ENCODE data around the gene SLC22A2.

SLC22A2 gene

GRCh38 chr6:160221423-160221822 lies 37.2 kb downstream of the SLC22A2 start:
- no peak for TF ChIP-seq REST (IDR thresholded peaks at IDR 0.05; ENCODE audit: insufficient read depth in 1 of 2, low read depth in 2 of 2, low read length in 2 of 2)
- TF ChIP-seq FOXP2 (optimal IDR thresholded peaks at IDR 0.05; ENCODE audit: borderline replicate concordance, extremely low read depth, extremely low read length, insufficient read depth), result no peak
- no peak for TF ChIP-seq SIN3A (IDR thresholded peaks at IDR 0.05; ENCODE audit: borderline replicate concordance, insufficient read depth, low read length)
- TF ChIP-seq TAF1 (IDR thresholded peaks at IDR 0.05; ENCODE audit: borderline replicate concordance, insufficient read depth, low read length), result no peak
- TF ChIP-seq POLR2AphosphoS5 (IDR thresholded peaks at IDR 0.05; ENCODE audit: low read depth, low read length), result no peak

GRCh38 chr6:160218810-160219209 lies 39.8 kb downstream of the SLC22A2 start:
- no peak for TF ChIP-seq SIN3A (IDR thresholded peaks at IDR 0.05; ENCODE audit: borderline replicate concordance, insufficient read depth, low read length)
- TF ChIP-seq POLR2AphosphoS5 (IDR thresholded peaks at IDR 0.05; ENCODE audit: low read depth, low read length), result no peak
- TF ChIP-seq TAF1 (IDR thresholded peaks at IDR 0.05; ENCODE audit: borderline replicate concordance, insufficient read depth, low read length), result no peak
- TF ChIP-seq FOXP2 (optimal IDR thresholded peaks at IDR 0.05; ENCODE audit: borderline replicate concordance, extremely low read depth, extremely low read length, insufficient read depth), result no peak
- no peak for TF ChIP-seq REST (IDR thresholded peaks at IDR 0.05; ENCODE audit: insufficient read depth in 1 of 2, low read depth in 2 of 2, low read length in 2 of 2)

- TF ChIP-seq SIN3A (IDR thresholded peaks at IDR 0.05; ENCODE audit: borderline replicate concordance, insufficient read depth, low read length), result no peak
- TF ChIP-seq FOXP2 (optimal IDR thresholded peaks at IDR 0.05; ENCODE audit: borderline replicate concordance, extremely low read depth, extremely low read length, insufficient read depth), result no peak
- TF ChIP-seq POLR2AphosphoS5 (IDR thresholded peaks at IDR 0.05; ENCODE audit: low read depth, low read length), result no peak
- TF ChIP-seq REST (IDR thresholded peaks at IDR 0.05; ENCODE audit: insufficient read depth in 1 of 2, low read depth in 2 of 2, low read length in 2 of 2), result no peak
- no peak for TF ChIP-seq TAF1 (IDR thresholded peaks at IDR 0.05; ENCODE audit: borderline replicate concordance, insufficient read depth, low read length)
Observed at GRCh38 chr6:160217863-160218262, 40.8 kb downstream of the SLC22A2 start.

GRCh38 chr6:160217073-160217472 lies 41.5 kb downstream of the SLC22A2 start:
- TF ChIP-seq SIN3A (IDR thresholded peaks at IDR 0.05; ENCODE audit: borderline replicate concordance, insufficient read depth, low read length), result no peak

- TF ChIP-seq TAF1 (IDR thresholded peaks at IDR 0.05; ENCODE audit: borderline replicate concordance, insufficient read depth, low read length) (no peak), POLR2AphosphoS5 (IDR thresholded peaks at IDR 0.05; ENCODE audit: low read depth, low read length) (no peak), FOXP2 (optimal IDR thresholded peaks at IDR 0.05; ENCODE audit: borderline replicate concordance, extremely low read depth, extremely low read length, insufficient read depth) (no peak), SIN3A (IDR thresholded peaks at IDR 0.05; ENCODE audit: borderline replicate concordance, insufficient read depth, low read length) (no peak), REST (IDR thresholded peaks at IDR 0.05; ENCODE audit: insufficient read depth in 1 of 2, low read depth in 2 of 2, low read length in 2 of 2) (no peak)
Observed at GRCh38 chr6:160215232-160215631, 43.4 kb downstream of the SLC22A2 start.
